GM23338 (cell line): ENCODE results near the gene ACYP2. TPM values are rescaled to one million over a fixed set of nuclear protein-coding genes. Genes with fewer than 3 reads are reported as not detected.

ENCODE experiments used
- ATAC-seq: fragments of 200-7000 bp; cut with Tn5 transposase; 3 replicates; pipeline ENCODE4 v1.9.1; 2020
- DNase-seq: peaks from one replicate; pipeline ENCODE4 v3.0.0-alpha.2; 2015; ENCODE audit warnings: low spot score
- H2AFZ ChIP-seq: fragments of 200-600 bp; sonication (generic); 2 replicates; pipeline ENCODE4 v1.8.0; 2016; ENCODE audit warnings: antibody characterized with exemption, mild to moderate bottlenecking, moderate library complexity
- H3F3A ChIP-seq: fragments of 200-600 bp; sonication (generic); replicated peaks from 2 replicates; pipeline ENCODE4 v1.8.0; 2017; ENCODE audit warnings: antibody characterized with exemption, mixed run types, low read depth
- H3K27ac ChIP-seq: fragments of 200-600 bp; sonication (generic); 2 replicates; pipeline ENCODE4 v1.6.1; 2016; ENCODE audit warnings: low read depth
- H3K27me3 ChIP-seq: fragments of 200-600 bp; sonication (generic); 2 replicates; pipeline ENCODE4 v1.8.0; 2016; ENCODE audit warnings: mild to moderate bottlenecking, mixed run types, moderate library complexity; ENCODE audit not compliant: insufficient read depth
- H3K36me3 ChIP-seq: fragments of 200-600 bp; sonication (generic); 2 replicates; pipeline ENCODE4 v1.8.0; 2016; ENCODE audit warnings: mild to moderate bottlenecking; ENCODE audit not compliant: insufficient read depth
- H3K4me1 ChIP-seq: fragments of 200-600 bp; sonication (generic); 2 replicates; pipeline ENCODE4 v1.8.0; 2016; ENCODE audit warnings: mild to moderate bottlenecking, moderate library complexity; ENCODE audit not compliant: insufficient read depth
- H3K4me2 ChIP-seq: fragments of 200-600 bp; sonication (generic); 2 replicates; pipeline ENCODE4 v1.7.1; 2017; ENCODE audit warnings: mixed run types
- H3K4me3 ChIP-seq: fragments of 200-600 bp; sonication (generic); 2 replicates; pipeline ENCODE4 v1.6.1; 2016; ENCODE audit warnings: mixed run types
- H3K79me2 ChIP-seq: fragments of 200-600 bp; sonication (generic); replicated peaks from 2 replicates; pipeline ENCODE4 v1.8.0; 2017; ENCODE audit warnings: mild to moderate bottlenecking; ENCODE audit not compliant: insufficient read depth
- H3K9me2 ChIP-seq: fragments of 200-600 bp; sonication (generic); 2 replicates; pipeline ENCODE4 v1.8.0; 2017; ENCODE audit not compliant: insufficient read depth
- H4K20me1 ChIP-seq: fragments of 200-600 bp; sonication (generic); replicated peaks from 2 replicates; pipeline ENCODE4 v1.8.0; 2017; ENCODE audit warnings: mild to moderate bottlenecking; ENCODE audit not compliant: insufficient read depth
- H3K27ac Mint-ChIP-seq: 2 replicates; pipeline ENCODE4 v1.8.0; 2020; ENCODE audit warnings: inconsistent platforms, mild to moderate bottlenecking, moderate library complexity, mixed read lengths
- H3K27me3 Mint-ChIP-seq: 3 replicates; pipeline ENCODE4 v1.8.0; 2022; ENCODE audit warnings: low read depth, mild to moderate bottlenecking, moderate library complexity, mixed read lengths, inconsistent platforms; ENCODE audit not compliant: insufficient read depth, poor library complexity
- H3K36me3 Mint-ChIP-seq: 3 replicates; pipeline ENCODE4 v1.8.0; 2021; ENCODE audit warnings: low read depth, mild to moderate bottlenecking, inconsistent platforms, moderate library complexity, mixed read lengths
- H3K4me1 Mint-ChIP-seq: 3 replicates; pipeline ENCODE4 v1.8.0; 2020; ENCODE audit warnings: mild to moderate bottlenecking, inconsistent platforms, mixed read lengths
- H3K4me3 Mint-ChIP-seq: 3 replicates; pipeline ENCODE4 v1.8.0; 2021; ENCODE audit warnings: moderate library complexity, mild to moderate bottlenecking, inconsistent platforms, mixed read lengths
- H3K9me3 Mint-ChIP-seq: 3 replicates; pipeline ENCODE4 v1.8.0; 2020; ENCODE audit warnings: moderate library complexity, mild to moderate bottlenecking, inconsistent platforms, mixed read lengths
- CREB1 ChIP-seq: fragments of 250-450 bp; sonication (Bioruptor Pico); IDR thresholded peaks from 2 replicates; pipeline ENCODE4 v1.5.0; 2020; ENCODE audit warnings: low read depth, mild to moderate bottlenecking, moderate library complexity
- ETS1 ChIP-seq: IDR thresholded peaks from 2 replicates; pipeline ENCODE4 v1.6.1; 2016; ENCODE audit warnings: antibody characterized with exemption
- EZH2 ChIP-seq: fragments of 200-600 bp; sonication (generic); IDR thresholded peaks from one replicate; pipeline ENCODE4 v1.8.0; 2017; ENCODE audit warnings: antibody characterized with exemption, mild to moderate bottlenecking, low read depth; ENCODE audit not compliant: unreplicated experiment
- EZH2phosphoT487 ChIP-seq: fragments of 200-600 bp; sonication (generic); IDR thresholded peaks from one replicate; pipeline ENCODE4 v1.8.1; 2018; ENCODE audit warnings: antibody characterized with exemption; ENCODE audit not compliant: unreplicated experiment
- JUNB ChIP-seq: IDR thresholded peaks from one replicate; pipeline ENCODE4 v1.6.1; 2016; ENCODE audit warnings: antibody characterized with exemption; ENCODE audit not compliant: unreplicated experiment
- NANOG ChIP-seq: IDR thresholded peaks from 2 replicates; pipeline ENCODE4 v1.6.1; 2016; ENCODE audit warnings: antibody characterized with exemption, borderline replicate concordance
- POLR2AphosphoS5 ChIP-seq: IDR thresholded peaks from 2 replicates; pipeline ENCODE4 v1.6.1; 2016; ENCODE audit warnings: antibody characterized with exemption, low read depth
- REST ChIP-seq: IDR thresholded peaks from one replicate; pipeline ENCODE4 v1.6.1; 2018; ENCODE audit warnings: antibody characterized with exemption; ENCODE audit not compliant: unreplicated experiment
- STAT1 ChIP-seq: IDR thresholded peaks from one replicate; pipeline ENCODE4 v1.6.1; 2016; ENCODE audit warnings: antibody characterized with exemption; ENCODE audit not compliant: unreplicated experiment
- ZNF114 ChIP-seq: fragments of 250-450 bp; sonication (Bioruptor Pico); IDR thresholded peaks from 2 replicates; pipeline ENCODE4 v1.5.0; 2020; ENCODE audit warnings: mild to moderate bottlenecking, moderate library complexity
- ZNF331 ChIP-seq: fragments of 250-450 bp; sonication (Bioruptor Pico); IDR thresholded peaks from 2 replicates; pipeline ENCODE4 v1.5.0; 2020; ENCODE audit warnings: low read depth, mild to moderate bottlenecking, moderate library complexity
- polyA plus RNA-seq: library from polyadenylated mRNA; unstranded; fragments of >200 nt; fragmentation: Nextera tagmentation; extraction: Ambion mirVana; gene quantifications from 2 replicates; pipeline ENCODE4 v1.2.1, GENCODE V29; 2016
- total RNA-seq: library from RNA; depleted of rRNA; stranded (reverse); fragments of >200 nt; shearing (Covaris generic); gene quantifications from 2 replicates; pipeline ENCODE4 v1.2.3, GENCODE V29; 2014
- TF ChIP-seq, protein P1 (sequence below), 2 experiments: fragments of 200-600 bp in 1 of 2; sonication (generic) in 1 of 2; conservative IDR thresholded peaks; 2 replicates each; pipeline versions ENCODE4 v1.5.1 to v1.6.1; 2016 to 2017; ENCODE audit warnings: antibody characterized with exemption in 2 of 2, low read depth in 2 of 2, mild to moderate bottlenecking in 2 of 2, moderate library complexity in 1 of 2
- TF ChIP-seq, protein P2 (sequence below): fragments of 250-450 bp; sonication (Bioruptor Pico); IDR thresholded peaks from 2 replicates; pipeline ENCODE4 v1.5.0; 2020; ENCODE audit warnings: mild to moderate bottlenecking, moderate library complexity

ACYP2 gene
- total and polyA plus RNA-seq, 2 experiments from 2014 or later, result 2.3 to 15.5 TPM

DNA sequence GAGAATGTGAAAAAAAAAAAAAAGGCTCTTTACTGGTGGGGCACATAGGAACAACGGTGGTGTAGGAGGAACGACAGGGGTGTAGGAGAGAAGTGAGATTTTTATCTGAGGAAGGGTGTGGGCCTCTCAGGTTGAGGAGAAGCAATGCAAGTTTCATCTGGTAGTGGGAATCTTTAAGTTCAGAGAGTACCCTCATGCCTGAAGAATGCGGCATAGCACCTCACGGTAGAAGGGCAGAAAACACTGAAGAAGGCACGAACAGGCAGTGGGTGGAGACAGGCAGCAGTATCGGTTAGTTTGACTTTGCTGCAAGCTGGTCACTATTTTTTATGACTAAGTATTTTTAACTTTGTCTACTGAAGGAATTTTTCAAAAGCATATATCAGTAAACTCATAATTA lies 192.8 kb downstream of the ACYP2 start:
- no peaks in the 10 kb centered on the region for H3F3A ChIP-seq
- H3K27me3 ChIP-seq, result no peaks in the 10 kb centered on the region
- H3K4me3 ChIP-seq, result no peak overlapping the region
- H2AFZ ChIP-seq, result no peak overlapping the region
- no peaks in the 10 kb centered on the region for H3K79me2 ChIP-seq
- H3K4me1 Mint-ChIP-seq, result no peaks in the 10 kb centered on the region
- H4K20me1 ChIP-seq, result no peaks in the 10 kb centered on the region
- no peak overlapping the region for H3K27ac Mint-ChIP-seq
- H3K36me3 ChIP-seq, result no peaks in the 10 kb centered on the region
- no peaks in the 10 kb centered on the region for H3K9me2 ChIP-seq
- H3K4me2 ChIP-seq, result no peak overlapping the region
- TF ChIP-seq ETS1 (no peak), JUNB (no peak), EZH2 (no peak), ZNF331 (CRISPR knock-in tag) (no peak), ZNF114 (no peak), REST (no peak), EZH2phosphoT487 (no peak), NANOG (no peak), POLR2AphosphoS5 (no peak), STAT1 (no peak), CREB1 (CRISPR knock-in tag) (no peak)
- TF ChIP-seq, protein P1, sequence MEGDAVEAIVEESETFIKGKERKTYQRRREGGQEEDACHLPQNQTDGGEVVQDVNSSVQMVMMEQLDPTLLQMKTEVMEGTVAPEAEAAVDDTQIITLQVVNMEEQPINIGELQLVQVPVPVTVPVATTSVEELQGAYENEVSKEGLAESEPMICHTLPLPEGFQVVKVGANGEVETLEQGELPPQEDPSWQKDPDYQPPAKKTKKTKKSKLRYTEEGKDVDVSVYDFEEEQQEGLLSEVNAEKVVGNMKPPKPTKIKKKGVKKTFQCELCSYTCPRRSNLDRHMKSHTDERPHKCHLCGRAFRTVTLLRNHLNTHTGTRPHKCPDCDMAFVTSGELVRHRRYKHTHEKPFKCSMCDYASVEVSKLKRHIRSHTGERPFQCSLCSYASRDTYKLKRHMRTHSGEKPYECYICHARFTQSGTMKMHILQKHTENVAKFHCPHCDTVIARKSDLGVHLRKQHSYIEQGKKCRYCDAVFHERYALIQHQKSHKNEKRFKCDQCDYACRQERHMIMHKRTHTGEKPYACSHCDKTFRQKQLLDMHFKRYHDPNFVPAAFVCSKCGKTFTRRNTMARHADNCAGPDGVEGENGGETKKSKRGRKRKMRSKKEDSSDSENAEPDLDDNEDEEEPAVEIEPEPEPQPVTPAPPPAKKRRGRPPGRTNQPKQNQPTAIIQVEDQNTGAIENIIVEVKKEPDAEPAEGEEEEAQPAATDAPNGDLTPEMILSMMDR (conservative IDR thresholded peaks at IDR 0.05; ENCODE audit: low read depth in 2 of 2), result no peak
- TF ChIP-seq, protein P2, sequence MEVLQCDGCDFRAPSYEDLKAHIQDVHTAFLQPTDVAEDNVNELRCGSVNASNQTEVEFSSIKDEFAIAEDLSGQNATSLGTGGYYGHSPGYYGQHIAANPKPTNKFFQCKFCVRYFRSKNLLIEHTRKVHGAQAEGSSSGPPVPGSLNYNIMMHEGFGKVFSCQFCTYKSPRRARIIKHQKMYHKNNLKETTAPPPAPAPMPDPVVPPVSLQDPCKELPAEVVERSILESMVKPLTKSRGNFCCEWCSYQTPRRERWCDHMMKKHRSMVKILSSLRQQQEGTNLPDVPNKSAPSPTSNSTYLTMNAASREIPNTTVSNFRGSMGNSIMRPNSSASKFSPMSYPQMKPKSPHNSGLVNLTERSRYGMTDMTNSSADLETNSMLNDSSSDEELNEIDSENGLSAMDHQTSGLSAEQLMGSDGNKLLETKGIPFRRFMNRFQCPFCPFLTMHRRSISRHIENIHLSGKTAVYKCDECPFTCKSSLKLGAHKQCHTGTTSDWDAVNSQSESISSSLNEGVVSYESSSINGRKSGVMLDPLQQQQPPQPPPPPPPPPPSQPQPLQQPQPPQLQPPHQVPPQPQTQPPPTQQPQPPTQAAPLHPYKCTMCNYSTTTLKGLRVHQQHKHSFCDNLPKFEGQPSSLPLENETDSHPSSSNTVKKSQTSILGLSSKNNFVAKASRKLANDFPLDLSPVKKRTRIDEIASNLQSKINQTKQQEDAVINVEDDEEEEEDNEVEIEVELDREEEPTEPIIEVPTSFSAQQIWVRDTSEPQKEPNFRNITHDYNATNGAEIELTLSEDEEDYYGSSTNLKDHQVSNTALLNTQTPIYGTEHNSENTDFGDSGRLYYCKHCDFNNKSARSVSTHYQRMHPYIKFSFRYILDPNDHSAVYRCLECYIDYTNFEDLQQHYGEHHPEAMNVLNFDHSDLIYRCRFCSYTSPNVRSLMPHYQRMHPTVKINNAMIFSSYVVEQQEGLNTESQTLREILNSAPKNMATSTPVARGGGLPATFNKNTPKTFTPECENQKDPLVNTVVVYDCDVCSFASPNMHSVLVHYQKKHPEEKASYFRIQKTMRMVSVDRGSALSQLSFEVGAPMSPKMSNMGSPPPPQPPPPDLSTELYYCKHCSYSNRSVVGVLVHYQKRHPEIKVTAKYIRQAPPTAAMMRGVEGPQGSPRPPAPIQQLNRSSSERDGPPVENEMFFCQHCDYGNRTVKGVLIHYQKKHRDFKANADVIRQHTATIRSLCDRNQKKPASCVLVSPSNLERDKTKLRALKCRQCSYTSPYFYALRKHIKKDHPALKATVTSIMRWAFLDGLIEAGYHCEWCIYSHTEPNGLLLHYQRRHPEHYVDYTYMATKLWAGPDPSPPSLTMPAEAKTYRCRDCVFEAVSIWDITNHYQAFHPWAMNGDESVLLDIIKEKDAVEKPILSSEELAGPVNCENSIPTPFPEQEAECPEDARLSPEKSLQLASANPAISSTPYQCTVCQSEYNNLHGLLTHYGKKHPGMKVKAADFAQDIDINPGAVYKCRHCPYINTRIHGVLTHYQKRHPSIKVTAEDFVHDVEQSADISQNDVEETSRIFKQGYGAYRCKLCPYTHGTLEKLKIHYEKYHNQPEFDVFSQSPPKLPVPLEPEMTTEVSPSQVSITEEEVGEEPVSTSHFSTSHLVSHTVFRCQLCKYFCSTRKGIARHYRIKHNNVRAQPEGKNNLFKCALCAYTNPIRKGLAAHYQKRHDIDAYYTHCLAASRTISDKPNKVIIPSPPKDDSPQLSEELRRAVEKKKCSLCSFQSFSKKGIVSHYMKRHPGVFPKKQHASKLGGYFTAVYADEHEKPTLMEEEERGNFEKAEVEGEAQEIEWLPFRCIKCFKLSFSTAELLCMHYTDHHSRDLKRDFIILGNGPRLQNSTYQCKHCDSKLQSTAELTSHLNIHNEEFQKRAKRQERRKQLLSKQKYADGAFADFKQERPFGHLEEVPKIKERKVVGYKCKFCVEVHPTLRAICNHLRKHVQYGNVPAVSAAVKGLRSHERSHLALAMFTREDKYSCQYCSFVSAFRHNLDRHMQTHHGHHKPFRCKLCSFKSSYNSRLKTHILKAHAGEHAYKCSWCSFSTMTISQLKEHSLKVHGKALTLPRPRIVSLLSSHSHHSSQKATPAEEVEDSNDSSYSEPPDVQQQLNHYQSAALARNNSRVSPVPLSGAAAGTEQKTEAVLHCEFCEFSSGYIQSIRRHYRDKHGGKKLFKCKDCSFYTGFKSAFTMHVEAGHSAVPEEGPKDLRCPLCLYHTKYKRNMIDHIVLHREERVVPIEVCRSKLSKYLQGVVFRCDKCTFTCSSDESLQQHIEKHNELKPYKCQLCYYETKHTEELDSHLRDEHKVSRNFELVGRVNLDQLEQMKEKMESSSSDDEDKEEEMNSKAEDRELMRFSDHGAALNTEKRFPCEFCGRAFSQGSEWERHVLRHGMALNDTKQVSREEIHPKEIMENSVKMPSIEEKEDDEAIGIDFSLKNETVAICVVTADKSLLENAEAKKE, result no peak
- no peak overlapping the region for H3K27ac ChIP-seq
- no peaks in the 10 kb centered on the region for H3K36me3 Mint-ChIP-seq
- H3K4me1 ChIP-seq, result no peaks in the 10 kb centered on the region
- no peak overlapping the region for H3K4me3 Mint-ChIP-seq
- no peaks in the 10 kb centered on the region for H3K27me3 Mint-ChIP-seq
- DNase-seq, result no peak
- ATAC-seq, result no peak
- no peaks in the 10 kb centered on the region; the same call in 2 of the 3 replicates for H3K9me3 Mint-ChIP-seq
